Coronary artery (tissue), 2 donors: ENCODE data around the gene BCL2L11.

Source experiments
- DNase-seq: peaks from one replicate; pipeline ENCODE4 v3.0.0-alpha.2; 2017; ENCODE audit warnings: low spot score
- H3K27ac ChIP-seq, 2 donors: fragments of 200-600 bp; sonication (generic); one replicate each; pipeline ENCODE4 v1.5.1; 2016 to 2019
- H3K4me3 ChIP-seq: fragments of 200-600 bp; sonication (generic); 2 replicates; pipeline ENCODE4 v1.5.1; 2016; ENCODE audit warnings: mild to moderate bottlenecking, moderate library complexity
- TF ChIP-seq, protein P1 (sequence below): fragments of 200-600 bp; sonication (generic); IDR thresholded peaks from one replicate; pipeline ENCODE4 v1.5.1; 2019; ENCODE audit warnings: antibody characterized with exemption

BCL2L11 gene

GRCh38 chr2:111149882-111150455 is 29.3 kb downstream of the BCL2L11 start:
- Histone ChIP-seq H3K27ac (no peak overlapping the region), H3K4me3 (no peak overlapping the region)
- TF ChIP-seq, protein P1, sequence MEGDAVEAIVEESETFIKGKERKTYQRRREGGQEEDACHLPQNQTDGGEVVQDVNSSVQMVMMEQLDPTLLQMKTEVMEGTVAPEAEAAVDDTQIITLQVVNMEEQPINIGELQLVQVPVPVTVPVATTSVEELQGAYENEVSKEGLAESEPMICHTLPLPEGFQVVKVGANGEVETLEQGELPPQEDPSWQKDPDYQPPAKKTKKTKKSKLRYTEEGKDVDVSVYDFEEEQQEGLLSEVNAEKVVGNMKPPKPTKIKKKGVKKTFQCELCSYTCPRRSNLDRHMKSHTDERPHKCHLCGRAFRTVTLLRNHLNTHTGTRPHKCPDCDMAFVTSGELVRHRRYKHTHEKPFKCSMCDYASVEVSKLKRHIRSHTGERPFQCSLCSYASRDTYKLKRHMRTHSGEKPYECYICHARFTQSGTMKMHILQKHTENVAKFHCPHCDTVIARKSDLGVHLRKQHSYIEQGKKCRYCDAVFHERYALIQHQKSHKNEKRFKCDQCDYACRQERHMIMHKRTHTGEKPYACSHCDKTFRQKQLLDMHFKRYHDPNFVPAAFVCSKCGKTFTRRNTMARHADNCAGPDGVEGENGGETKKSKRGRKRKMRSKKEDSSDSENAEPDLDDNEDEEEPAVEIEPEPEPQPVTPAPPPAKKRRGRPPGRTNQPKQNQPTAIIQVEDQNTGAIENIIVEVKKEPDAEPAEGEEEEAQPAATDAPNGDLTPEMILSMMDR = no peak
- DNase-seq = no peak

DNA sequence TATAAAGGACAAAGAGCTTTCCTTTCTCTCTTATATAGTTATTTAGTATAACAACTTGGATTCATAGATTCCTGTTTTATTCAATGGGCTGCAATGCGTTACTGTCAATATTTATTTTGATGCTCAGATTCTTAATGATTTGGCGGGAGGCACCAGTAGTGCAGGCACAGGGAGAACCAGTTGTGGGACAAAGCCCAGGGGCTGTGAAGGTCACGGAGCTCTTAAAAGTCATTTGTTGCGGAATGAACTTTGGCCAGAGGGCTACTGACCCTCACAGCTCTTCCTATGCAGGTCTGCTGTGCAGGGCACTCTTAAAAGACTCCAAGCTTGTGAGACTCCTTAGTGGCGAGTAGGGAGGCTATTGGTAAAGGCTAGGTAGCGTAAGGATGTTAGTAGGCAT is 34.0 kb downstream of the BCL2L11 start:
- Histone ChIP-seq H3K4me3 (no peak overlapping the region), H3K27ac (no peak overlapping the region)
- TF ChIP-seq, protein P1 = no peak
- DNase-seq = no peak

DNA sequence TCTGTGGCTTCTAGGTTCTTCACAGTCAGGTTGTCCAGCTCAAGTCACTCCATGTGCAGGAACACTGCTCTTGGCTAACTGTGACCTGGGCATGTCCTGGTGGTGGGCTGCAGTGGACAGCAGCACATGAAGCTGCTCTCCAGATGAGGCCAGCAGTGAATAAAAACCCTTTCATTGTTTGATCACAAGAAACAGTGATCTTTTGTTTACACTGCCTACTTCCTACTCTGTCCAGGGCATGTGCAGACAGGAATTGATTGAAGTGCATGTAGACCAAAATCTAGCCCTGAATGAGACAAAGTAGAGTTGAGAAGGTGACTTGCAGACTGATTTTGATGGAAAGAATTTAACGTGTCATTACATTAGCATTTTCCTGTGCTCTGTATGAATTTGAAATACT is 34.9 kb downstream of the BCL2L11 start:
- TF ChIP-seq, protein P1 = no peak
- Histone ChIP-seq H3K4me3 (no peak overlapping the region), H3K27ac (no peak overlapping the region)
- DNase-seq = no peak

DNA sequence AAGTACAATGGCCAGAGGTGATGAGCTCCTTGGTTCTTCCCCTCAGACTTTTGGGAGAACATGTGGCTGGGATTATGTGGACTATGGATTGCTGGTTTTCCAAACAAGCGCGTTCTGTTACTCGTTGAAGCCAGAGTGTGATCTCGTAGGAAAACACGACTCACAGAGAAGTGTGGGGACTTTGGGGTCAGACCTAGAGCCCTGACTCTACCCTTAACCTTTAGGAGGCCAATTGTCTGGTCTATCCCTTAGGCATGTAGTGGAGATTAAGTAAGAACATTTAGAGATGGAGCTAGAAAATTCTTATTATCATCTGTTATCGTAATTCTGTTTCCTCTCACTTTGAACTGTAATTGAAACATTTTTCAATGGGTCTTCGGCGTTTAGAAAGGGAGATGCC is 35.8 kb downstream of the BCL2L11 start:
- Histone ChIP-seq H3K4me3 (no peak overlapping the region), H3K27ac (no peak overlapping the region)
- DNase-seq = no peak
- TF ChIP-seq, protein P1 = no peak

DNA sequence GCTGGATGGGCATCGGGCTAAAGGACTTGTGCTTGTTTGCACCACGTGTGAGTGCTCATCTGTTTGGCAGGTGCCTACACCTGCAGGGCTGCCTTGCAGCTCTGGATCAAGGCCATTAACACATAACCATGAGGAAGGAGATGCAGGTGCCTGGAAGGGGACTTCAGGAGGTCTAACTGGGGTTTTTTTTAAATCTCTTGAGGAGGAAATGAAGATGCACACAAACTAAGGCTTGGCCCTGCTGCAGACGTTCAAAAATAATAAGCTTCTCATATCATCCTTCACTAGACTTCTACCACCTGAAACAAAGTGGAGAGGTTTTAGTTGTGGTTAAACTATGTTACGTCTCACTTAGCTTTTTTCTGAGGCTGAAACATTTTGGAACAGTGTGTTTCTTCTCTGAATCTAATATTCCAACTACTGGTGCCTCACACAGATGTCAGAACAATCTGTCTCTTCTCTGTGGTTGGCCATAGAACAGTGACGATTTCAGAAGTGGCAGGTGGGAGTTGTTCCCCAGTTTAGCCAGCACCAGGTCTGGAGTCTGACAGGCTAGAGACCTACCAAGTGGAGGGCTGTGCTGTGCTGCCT is 36.5 kb downstream of the BCL2L11 start:
- no peak for DNase-seq
- TF ChIP-seq, protein P1 = no peak
- Histone ChIP-seq H3K27ac (no peak overlapping the region), H3K4me3 (no peak overlapping the region)

- Histone ChIP-seq H3K4me3 (no peak overlapping the region), H3K27ac (no peak overlapping the region)
- no peak for DNase-seq
- TF ChIP-seq, protein P1 = no peak
Observed at GRCh38 chr2:111157798-111158197, 37.1 kb downstream of the BCL2L11 start.

- no peak for DNase-seq
- TF ChIP-seq, protein P1 = no peak
- H3K27ac ChIP-seq = no peak overlapping the region
- no peak overlapping the region for H3K4me3 ChIP-seq
Observed at GRCh38 chr2:111159641-111160040, 38.9 kb downstream of the BCL2L11 start.
